HG03558 (cell line): ENCODE data around the gene SH3GL3.

Experiments used
- ATAC-seq: cut with Tn5 transposase; IDR thresholded peaks from one replicate; pipeline ENCODE4 v1.9.1; 2021; ENCODE audit warnings: moderate number of reproducible peaks; ENCODE audit not compliant: unreplicated experiment; ENCODE audit errors: extremely low read depth

Gene SH3GL3

DNA sequence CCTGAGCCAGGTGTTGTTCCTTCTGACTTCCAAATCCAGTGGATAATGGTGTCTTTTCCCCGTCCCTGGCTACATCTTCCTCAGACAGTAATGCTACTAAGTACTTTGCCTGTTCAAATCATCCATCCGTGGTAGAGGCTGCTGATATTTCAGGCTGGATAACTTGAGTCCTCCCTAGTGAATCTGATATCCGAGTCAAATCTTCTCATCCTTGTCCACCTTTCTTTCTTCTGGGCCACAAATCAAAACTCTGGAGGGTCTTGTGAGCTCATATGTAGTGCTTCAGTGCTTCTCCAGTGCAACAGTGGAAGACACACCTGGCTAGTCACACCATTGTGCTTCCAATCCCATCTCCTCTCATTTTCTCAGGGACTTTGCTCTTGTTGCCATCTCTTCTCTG, 11.2 kb downstream of the SH3GL3 start:
- ATAC-seq: no peak

DNA sequence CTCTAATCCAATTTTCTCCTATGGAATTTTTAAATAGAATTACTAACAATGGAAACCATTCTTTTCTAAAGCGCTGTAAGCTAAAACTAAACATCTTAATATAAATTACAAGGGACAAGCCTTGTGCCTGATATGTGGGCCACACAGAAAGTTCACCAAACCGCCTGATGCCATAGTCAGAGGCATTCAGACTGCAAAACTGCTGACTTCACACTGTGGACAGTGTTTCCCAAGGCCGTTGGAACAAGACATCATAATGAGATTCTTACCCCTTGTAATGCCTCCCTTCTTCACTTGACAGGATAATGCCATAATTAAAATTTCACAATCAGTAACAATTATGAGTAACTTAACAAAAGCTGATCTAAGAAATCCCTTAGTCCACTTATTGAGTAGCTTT, 14.9 kb downstream of the SH3GL3 start:
- no peak for ATAC-seq

DNA sequence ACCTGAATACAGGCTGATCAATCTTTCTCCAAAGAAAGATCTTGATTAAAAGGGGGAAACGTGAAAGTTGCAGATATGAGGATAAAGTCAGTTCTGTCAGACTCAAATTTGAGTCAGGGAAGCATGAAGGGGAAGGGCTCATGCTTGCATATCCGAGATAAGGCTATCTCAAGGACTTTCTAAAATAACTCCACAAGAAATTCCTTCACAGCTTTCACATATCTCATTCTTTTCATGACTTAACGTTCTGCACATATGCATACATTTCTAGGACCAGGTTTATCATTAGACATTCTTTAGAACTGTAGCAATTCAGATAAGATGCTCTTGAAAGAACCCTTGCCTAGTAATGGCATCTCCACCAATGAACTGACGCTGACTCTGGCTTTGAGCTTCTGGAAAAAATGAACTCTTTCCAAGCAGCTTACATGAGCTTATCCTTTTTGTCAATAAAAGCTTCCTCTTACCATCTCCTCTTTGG, 15.9 kb downstream of the SH3GL3 start:
- ATAC-seq: no peak

DNA sequence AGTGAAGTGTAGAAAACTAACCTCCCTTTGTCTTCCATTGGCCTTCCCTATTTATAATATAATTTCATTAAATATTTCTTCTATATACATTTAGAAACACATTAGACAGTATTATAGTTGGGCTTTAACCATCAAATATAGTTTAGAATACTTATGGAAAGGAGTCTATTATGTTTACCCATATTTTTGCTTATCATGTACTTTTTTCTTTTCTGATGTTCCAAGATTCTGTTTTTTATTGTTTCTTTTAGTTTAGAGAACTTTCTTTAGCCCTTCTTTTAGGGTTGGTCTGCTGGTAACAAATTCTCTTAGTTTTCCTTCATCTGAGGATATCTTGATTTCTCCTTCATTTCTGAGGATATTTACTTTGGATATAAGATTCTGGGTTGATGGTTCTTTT, 23.7 kb downstream of the SH3GL3 start:
- ATAC-seq: no peak

- no peak for ATAC-seq
These were observed 24.2 kb downstream of the SH3GL3 start for GRCh38 chr15:83471307-83471866.

DNA sequence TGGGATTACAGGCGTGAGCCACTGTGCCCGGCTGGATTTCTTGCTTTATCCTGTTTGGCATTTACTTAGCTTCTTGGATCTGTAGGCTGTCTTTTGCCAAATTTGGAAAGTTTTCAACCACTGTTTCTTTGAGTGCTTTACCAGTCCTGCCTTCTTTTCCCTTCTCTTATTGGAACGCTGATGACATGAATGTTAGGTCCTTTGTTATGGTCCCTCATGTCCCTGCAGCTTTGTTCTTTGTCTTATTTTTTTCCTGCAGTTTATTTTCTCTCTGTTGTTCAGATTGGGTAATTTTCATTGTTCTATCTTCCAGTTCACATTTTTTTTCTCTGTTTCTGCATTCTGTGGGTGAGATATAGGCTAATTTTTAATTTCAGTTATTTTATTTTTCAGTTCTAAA, 25.0 kb downstream of the SH3GL3 start:
- no peak for ATAC-seq

GRCh38 chr15:83472797-83473196, 25.7 kb downstream of the SH3GL3 start:
- ATAC-seq: no peak

- ATAC-seq: no peak
These were observed 27.4 kb downstream of the SH3GL3 start for GRCh38 chr15:83474578-83474977.

DNA sequence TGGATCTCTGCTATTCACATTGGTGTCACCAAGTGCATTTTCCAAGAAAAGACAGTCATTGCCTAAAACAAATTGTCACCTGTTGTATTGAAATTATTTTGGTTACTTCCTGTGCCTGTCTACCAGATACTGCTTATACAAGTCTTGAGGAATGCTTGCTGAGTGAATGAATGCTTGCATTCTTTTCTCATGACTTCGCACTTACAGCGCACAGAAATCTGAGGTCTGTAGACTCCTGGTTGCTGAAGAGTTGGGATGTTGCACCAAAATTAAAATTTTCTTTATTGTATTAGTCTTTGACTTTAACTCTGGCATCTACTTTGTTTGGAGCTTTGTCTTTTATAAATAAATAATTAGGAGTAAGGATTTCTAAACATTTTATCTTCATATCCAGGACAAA, 28.4 kb downstream of the SH3GL3 start:
- no peak for ATAC-seq

GRCh38 chr15:83476066-83476465, 28.9 kb downstream of the SH3GL3 start:
- ATAC-seq: no peak

GRCh38 chr15:83476708-83477107, 29.6 kb downstream of the SH3GL3 start:
- no peak for ATAC-seq

- ATAC-seq: no peak
These were observed 30.1 kb downstream of the SH3GL3 start for GRCh38 chr15:83477172-83477807.

- ATAC-seq: no peak
These were observed 30.8 kb downstream of the SH3GL3 start for GRCh38 chr15:83477808-83478537.

- ATAC-seq: no peak
These were observed 36.5 kb downstream of the SH3GL3 start for GRCh38 chr15:83483612-83484011.

DNA sequence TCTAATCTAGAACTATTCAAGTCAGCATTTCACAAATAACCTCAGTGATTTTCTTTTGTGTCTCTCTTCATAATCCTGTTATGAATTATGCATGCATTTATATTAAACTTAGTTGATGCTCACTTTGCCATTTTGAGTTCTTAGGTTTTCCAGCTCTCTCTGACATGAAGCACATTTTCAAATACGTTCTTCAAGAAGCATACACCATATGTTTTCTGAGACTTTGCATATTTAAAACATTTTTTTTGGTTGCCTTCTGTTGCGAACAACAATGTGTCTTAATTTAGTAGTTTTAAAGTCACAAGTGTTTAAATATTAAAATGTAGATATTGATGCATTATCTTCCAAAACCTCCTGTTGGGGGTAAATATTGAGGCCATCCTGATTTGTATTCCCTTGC, 37.5 kb downstream of the SH3GL3 start:
- ATAC-seq: no peak

DNA sequence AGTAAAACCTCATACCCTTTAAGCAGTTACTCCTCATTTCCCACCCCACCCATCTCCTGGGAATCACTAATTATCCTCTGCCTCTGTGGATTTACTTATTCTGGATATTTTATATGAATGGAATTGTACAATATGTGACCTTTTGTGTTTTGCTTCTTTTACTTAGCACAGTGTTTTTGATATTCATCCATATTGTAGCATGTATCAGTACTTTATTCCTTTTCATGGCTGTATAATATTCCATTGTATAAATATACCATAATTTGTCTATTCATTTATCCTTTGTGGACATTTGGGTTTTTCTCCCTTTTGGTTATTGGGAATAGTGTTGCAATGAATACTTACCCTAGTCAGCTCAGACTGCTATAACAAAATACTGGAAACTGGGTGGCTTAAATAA, 39.2 kb downstream of the SH3GL3 start:
- no peak for ATAC-seq

DNA sequence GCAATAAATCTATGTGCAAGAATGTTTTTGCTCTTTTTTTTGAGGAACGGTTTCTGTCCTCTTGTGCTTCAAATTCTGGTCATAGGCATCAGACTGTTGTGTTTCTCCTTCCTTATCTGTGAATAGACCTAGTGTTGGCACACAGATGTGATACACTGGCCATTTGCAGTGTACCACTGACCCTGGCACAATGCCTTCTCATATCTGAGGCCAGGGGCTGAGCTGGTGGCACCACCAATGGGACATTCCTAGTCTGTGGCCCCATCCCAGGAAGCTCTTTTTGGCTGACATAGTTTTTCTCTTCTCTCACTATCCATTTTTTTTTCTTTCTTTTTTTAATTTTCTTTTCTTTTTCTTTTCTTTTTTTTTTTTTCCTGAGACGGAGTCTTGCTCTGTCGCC, 40.4 kb downstream of the SH3GL3 start:
- ATAC-seq: no peak

- ATAC-seq: no peak
These were observed 42.5 kb downstream of the SH3GL3 start for GRCh38 chr15:83489690-83490089.

DNA sequence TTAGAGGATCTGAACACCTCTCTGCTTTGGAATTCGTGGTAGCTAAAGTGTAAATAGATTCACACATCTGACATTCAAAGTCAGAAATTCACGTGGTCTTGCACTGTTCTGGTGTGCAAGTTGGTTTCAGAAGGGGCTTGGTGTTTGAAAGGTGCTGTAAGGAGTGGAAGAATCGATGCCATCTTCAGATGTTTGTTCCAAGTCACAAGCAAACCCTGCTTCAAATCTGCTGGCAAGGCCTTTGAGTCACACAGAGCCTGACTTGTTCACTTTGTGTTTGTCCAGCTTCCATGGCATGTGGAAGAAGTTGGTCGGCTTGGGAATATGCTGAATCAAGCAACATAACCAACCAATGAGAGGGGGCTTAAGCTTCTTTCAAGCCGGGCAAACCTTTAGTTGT, 44.3 kb downstream of the SH3GL3 start:
- no peak for ATAC-seq

DNA sequence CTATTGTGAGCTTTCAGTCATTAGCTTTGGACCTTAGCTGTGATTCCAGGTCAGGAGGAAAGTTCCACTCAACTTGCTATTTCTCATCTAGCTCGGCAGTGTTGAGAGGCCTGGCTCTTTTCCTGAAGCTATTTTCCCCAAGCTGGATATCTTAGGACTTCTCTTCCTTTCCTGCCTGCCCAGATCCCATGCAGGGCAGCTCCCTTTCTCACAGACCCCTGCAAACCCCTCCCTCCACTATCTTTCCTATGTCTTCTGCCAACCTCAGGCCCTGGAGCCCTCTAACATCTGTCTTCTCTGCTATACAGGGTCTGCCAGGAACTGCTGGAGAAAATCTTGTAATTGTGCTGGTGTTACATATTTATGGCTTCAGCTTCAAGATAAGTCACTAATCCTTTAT, 49.6 kb downstream of the SH3GL3 start:
- no peak for ATAC-seq

- ATAC-seq: no peak
These were observed 51.2 kb downstream of the SH3GL3 start for GRCh38 chr15:83498374-83498773.

GRCh38 chr15:83498801-83499200, 51.7 kb downstream of the SH3GL3 start:
- no peak for ATAC-seq
